Measurements from ENCODE around the gene KIAA0319L.
"Not testable (repeated sequence)": the region's sequence is repeated elsewhere in the genome, so short reads cannot be mapped to it uniquely, and the experiment has no call there.

KIAA0319L gene

GRCh38 chr1:35499231-35499630 lies 58.0 kb downstream of the KIAA0319L start:
- in situ Hi-C loops (cut with MboI; ENCODE audit: low sequenced_read_pairs): no loop called here

- in situ Hi-C loops (cut with MboI; ENCODE audit: low sequenced_read_pairs): no loop called here
Measured at GRCh38 chr1:35497571-35497970, 59.6 kb downstream of the KIAA0319L start.

GRCh38 chr1:35490250-35490649 lies 67.0 kb downstream of the KIAA0319L start:
- in situ Hi-C loops (cut with MboI; ENCODE audit: low sequenced_read_pairs): no loop called here

- in situ Hi-C loops (cut with MboI; ENCODE audit: low sequenced_read_pairs): no loop called here
Measured at GRCh38 chr1:35488336-35488735, 68.9 kb downstream of the KIAA0319L start.

- in situ Hi-C loops (cut with MboI; ENCODE audit: low sequenced_read_pairs): no loop called here
Measured at GRCh38 chr1:35486858-35487408, 70.3 kb downstream of the KIAA0319L start.

- in situ Hi-C loops (cut with MboI; ENCODE audit: low sequenced_read_pairs): no loop called here
Measured at GRCh38 chr1:35481229-35481628, 76.0 kb downstream of the KIAA0319L start.

GRCh38 chr1:35477870-35478269 lies 79.3 kb downstream of the KIAA0319L start:
- in situ Hi-C loops (cut with MboI; ENCODE audit: low sequenced_read_pairs): no loop called here

- in situ Hi-C loops (cut with MboI; ENCODE audit: low sequenced_read_pairs): no loop called here
Measured at GRCh38 chr1:35475856-35476674, 81.1 kb downstream of the KIAA0319L start.

GRCh38 chr1:35475356-35475755 lies 81.8 kb downstream of the KIAA0319L start:
- in situ Hi-C loops (cut with MboI; ENCODE audit: low sequenced_read_pairs): no loop called here

- in situ Hi-C loops (cut with MboI; ENCODE audit: low sequenced_read_pairs): not testable (repeated sequence)
Measured at GRCh38 chr1:35473216-35473615, 84.0 kb downstream of the KIAA0319L start.

GRCh38 chr1:35470977-35471613 lies 86.1 kb downstream of the KIAA0319L start:
- in situ Hi-C loops (cut with MboI; ENCODE audit: low sequenced_read_pairs): no loop called here

GRCh38 chr1:35466120-35466519 lies 91.1 kb downstream of the KIAA0319L start:
- in situ Hi-C loops (cut with MboI; ENCODE audit: low sequenced_read_pairs): no loop called here

GRCh38 chr1:35463749-35464148 lies 93.5 kb downstream of the KIAA0319L start:
- in situ Hi-C loops (cut with MboI; ENCODE audit: low sequenced_read_pairs): not testable (repeated sequence)

GRCh38 chr1:35463232-35463631 lies 94.0 kb downstream of the KIAA0319L start:
- in situ Hi-C loops (cut with MboI; ENCODE audit: low sequenced_read_pairs): no loop called here

GRCh38 chr1:35461966-35462651 lies 95.1 kb downstream of the KIAA0319L start:
- in situ Hi-C loops (cut with MboI; ENCODE audit: low sequenced_read_pairs): no loop called here

- in situ Hi-C loops (cut with MboI; ENCODE audit: low sequenced_read_pairs): no loop called here
Measured at GRCh38 chr1:35460796-35461195, 96.4 kb downstream of the KIAA0319L start.

GRCh38 chr1:35454616-35455015 lies 102.6 kb downstream of the KIAA0319L start:
- in situ Hi-C loops (cut with MboI; ENCODE audit: low sequenced_read_pairs): no loop called here

- in situ Hi-C loops (cut with MboI; ENCODE audit: low sequenced_read_pairs): no loop called here
Measured at GRCh38 chr1:35454176-35454575, 103.0 kb downstream of the KIAA0319L start.

- in situ Hi-C loops (cut with MboI; ENCODE audit: low sequenced_read_pairs): no loop called here
Measured at GRCh38 chr1:35453031-35453430, 104.2 kb downstream of the KIAA0319L start.

- in situ Hi-C loops (cut with MboI; ENCODE audit: low sequenced_read_pairs): no loop called here
Measured at GRCh38 chr1:35452106-35452774, 105.0 kb downstream of the KIAA0319L start.

- in situ Hi-C loops (cut with MboI; ENCODE audit: low sequenced_read_pairs): no loop called here
Measured at GRCh38 chr1:35451125-35451528, 106.1 kb downstream of the KIAA0319L start.
